ENCODE results near the gene CSTB.

The CSTB gene

DNA sequence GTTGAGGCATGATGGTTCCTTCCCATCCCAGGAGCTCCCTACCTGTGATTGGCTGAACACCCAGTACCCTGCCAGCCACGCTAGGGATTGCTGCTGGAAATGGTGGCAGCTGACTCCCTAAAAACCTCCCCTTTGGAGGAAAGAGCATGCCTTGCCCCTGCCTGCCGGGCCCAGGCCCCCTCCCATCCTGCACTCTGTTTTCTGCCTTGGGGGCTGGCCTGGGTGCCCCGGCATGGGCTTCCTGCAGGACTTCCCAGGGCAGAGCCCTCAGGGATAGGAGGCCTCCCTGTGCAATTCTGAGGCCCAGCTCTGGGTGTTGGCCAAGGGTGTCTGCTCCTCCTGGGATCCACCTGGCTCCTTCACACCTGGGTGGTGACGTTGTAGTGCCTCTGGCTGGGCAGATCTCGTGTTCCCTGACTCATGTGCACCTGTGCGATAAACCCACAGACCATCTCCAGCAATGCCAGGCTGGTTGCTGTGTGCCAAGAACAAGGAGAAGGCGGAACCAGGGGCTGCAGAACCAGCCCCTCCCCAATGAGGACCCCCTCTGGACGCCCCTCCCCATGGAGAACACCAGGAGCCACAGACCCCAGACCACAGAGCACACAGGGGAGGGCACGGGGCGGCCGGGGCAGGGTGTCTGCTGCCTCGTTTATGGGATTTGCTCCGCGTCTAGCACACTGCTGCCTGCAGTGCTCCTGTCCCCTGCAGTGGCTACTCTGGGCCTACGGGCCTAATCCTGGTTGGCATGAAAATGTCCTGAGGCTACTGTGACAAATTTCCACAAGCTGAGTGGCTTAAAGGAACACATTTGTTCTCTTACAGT lies 13.6 kb downstream of the CSTB start:
- no peaks in the 10 kb centered on the region for H3K27me3 ChIP-seq (ENCODE audit: control insufficient read depth in 3 of 3, insufficient read depth in 3 of 3, low read depth in 1 of 3, low read length in 3 of 3)
- H3K9me3 ChIP-seq (replicated peaks in 1 of 2; ENCODE audit: control insufficient read depth in 2 of 2, insufficient read depth in 1 of 2, low read depth in 1 of 2, low read length in 2 of 2), result peaks cover 4 to 5% of the 10 kb centered on the region in 2 donors
- H2AK5ac ChIP-seq (ENCODE audit: low read depth, low read length), result no peak overlapping the region
- H4K8ac ChIP-seq (ENCODE audit: low read depth, low read length), result no peak overlapping the region
- H3K18ac ChIP-seq (ENCODE audit: low read length), result no peak overlapping the region
- H3K23ac ChIP-seq (ENCODE audit: low read depth, low read length, poor library complexity), result no peak overlapping the region
- no peak overlapping the region for H2BK120ac ChIP-seq (ENCODE audit: low read depth, low read length)
- H2BK12ac ChIP-seq (ENCODE audit: low read length), result no peak overlapping the region
- H3K4me3 ChIP-seq (ENCODE audit: low read length in 2 of 2), result no peak overlapping the region
- no peaks in the 10 kb centered on the region for H3K79me1 ChIP-seq (ENCODE audit: low read depth, low read length)
- H3K4me2 ChIP-seq (ENCODE audit: insufficient read depth, low read length, poor library complexity, severe bottlenecking), result no peak overlapping the region
- no peak overlapping the region for H4K91ac ChIP-seq (ENCODE audit: low read depth, low read length, poor library complexity)
- WGBS, 2 donors (ENCODE audit: extremely low coverage in 2 of 2, insufficient read length in 2 of 2, insufficient replicate concordance in 1 of 2), result no CpG with 5 or more reads among the region's 15 CpGs
- no peak overlapping the region for H3K4ac ChIP-seq (ENCODE audit: low read length)
- H2BK5ac ChIP-seq (ENCODE audit: low read length), result no peak overlapping the region
- no peak overlapping the region for H3K9ac ChIP-seq (ENCODE audit: low read depth, low read length, poor library complexity)
- H3K4me1 ChIP-seq (ENCODE audit: control insufficient read depth in 2 of 2, insufficient read depth in 1 of 2, low read depth in 1 of 2, low read length in 2 of 2), result peaks cover 7 to 8% of the 10 kb centered on the region in 2 donors
- H3K27ac ChIP-seq (replicated peaks; ENCODE audit: low read length), result no peak overlapping the region
- no peak overlapping the region for H2BK15ac ChIP-seq (ENCODE audit: low read length)
- H3K36me3 ChIP-seq (replicated peaks in 1 of 2; ENCODE audit: control insufficient read depth in 2 of 2, insufficient read depth in 2 of 2, low read length in 2 of 2), result peaks cover 2 to 33% of the 10 kb centered on the region in 2 donors
- no peak overlapping the region for H2AFZ ChIP-seq (ENCODE audit: low read length)
- H3K14ac ChIP-seq (ENCODE audit: low read length), result no peak overlapping the region
- DNase-seq (ENCODE audit: low spot score), result no peak

GRCh38 chr21:43761886-43762285 lies 14.2 kb downstream of the CSTB start:
- WGBS, 2 donors (ENCODE audit: extremely low coverage in 2 of 2, insufficient read length in 2 of 2, insufficient replicate concordance in 1 of 2), result no CpG with 5 or more reads among the region's 18 CpGs

GRCh38 chr21:43760391-43760958 lies 15.6 kb downstream of the CSTB start:
- Histone ChIP-seq H3K9me3 (replicated peaks in 1 of 2; ENCODE audit: control insufficient read depth in 2 of 2, insufficient read depth in 1 of 2, low read depth in 1 of 2, low read length in 2 of 2) (peaks cover 2 to 5% of the 10 kb centered on the region in 2 donors), H3K14ac (ENCODE audit: low read length) (peak overlapping the region; percentile 47), H2BK5ac (ENCODE audit: low read length) (no peak overlapping the region), H2AFZ (ENCODE audit: low read length) (no peak overlapping the region), H3K9ac (ENCODE audit: low read depth, low read length, poor library complexity) (peak overlapping the region; percentile 66), H3K4me3 (ENCODE audit: low read length in 2 of 2) (no peak overlapping the region), H3K18ac (ENCODE audit: low read length) (no peak overlapping the region), H3K27ac (replicated peaks; ENCODE audit: low read length) (no peak overlapping the region), H3K4me2 (ENCODE audit: insufficient read depth, low read length, poor library complexity, severe bottlenecking) (no peak overlapping the region), H3K36me3 (replicated peaks in 1 of 2; ENCODE audit: control insufficient read depth in 2 of 2, insufficient read depth in 2 of 2, low read length in 2 of 2) (peaks cover 11 to 50% of the 10 kb centered on the region in 2 donors), H2AK5ac (ENCODE audit: low read depth, low read length) (no peak overlapping the region), H3K23ac (ENCODE audit: low read depth, low read length, poor library complexity) (no peak overlapping the region), H3K4me1 (ENCODE audit: control insufficient read depth in 2 of 2, insufficient read depth in 1 of 2, low read depth in 1 of 2, low read length in 2 of 2) (peaks cover 0 to 2% of the 10 kb centered on the region in 2 donors), H2BK120ac (ENCODE audit: low read depth, low read length) (no peak overlapping the region), H3K4ac (ENCODE audit: low read length) (no peak overlapping the region), H3K27me3 (ENCODE audit: control insufficient read depth in 3 of 3, insufficient read depth in 3 of 3, low read depth in 1 of 3, low read length in 3 of 3) (no peaks in the 10 kb centered on the region), H4K8ac (ENCODE audit: low read depth, low read length) (no peak overlapping the region), H3K79me1 (ENCODE audit: low read depth, low read length) (no peaks in the 10 kb centered on the region), H2BK12ac (ENCODE audit: low read length) (no peak overlapping the region), H2BK15ac (ENCODE audit: low read length) (no peak overlapping the region), H4K91ac (ENCODE audit: low read depth, low read length, poor library complexity) (no peak overlapping the region)
- DNase-seq (ENCODE audit: low spot score), result no peak
- no CpG with 5 or more reads among the region's 22 CpGs for WGBS, 2 donors (ENCODE audit: extremely low coverage in 2 of 2, insufficient read length in 2 of 2, insufficient replicate concordance in 1 of 2)

More at GRCh38 chr21:43761886-43762285, 14.2 kb downstream of the CSTB start:
- H3K9ac ChIP-seq (ENCODE audit: low read depth, low read length, poor library complexity), result no peak overlapping the region
- H4K8ac ChIP-seq (ENCODE audit: low read depth, low read length), result no peak overlapping the region
- peak overlapping the region; percentile 21 for H3K18ac ChIP-seq (ENCODE audit: low read length)
- no peak overlapping the region for H4K91ac ChIP-seq (ENCODE audit: low read depth, low read length, poor library complexity)
- H3K9me3 ChIP-seq (replicated peaks in 1 of 2; ENCODE audit: control insufficient read depth in 2 of 2, insufficient read depth in 1 of 2, low read depth in 1 of 2, low read length in 2 of 2), result peaks cover 2 to 5% of the 10 kb centered on the region in 2 donors
- H3K27ac ChIP-seq (replicated peaks; ENCODE audit: low read length), result no peak overlapping the region
- no peak overlapping the region for H2AFZ ChIP-seq (ENCODE audit: low read length)
- H2BK5ac ChIP-seq (ENCODE audit: low read length), result no peak overlapping the region
- H2AK5ac ChIP-seq (ENCODE audit: low read depth, low read length), result no peak overlapping the region
- no peak overlapping the region for H3K23ac ChIP-seq (ENCODE audit: low read depth, low read length, poor library complexity)
- H3K4ac ChIP-seq (ENCODE audit: low read length), result no peak overlapping the region
- no peaks in the 10 kb centered on the region for H3K79me1 ChIP-seq (ENCODE audit: low read depth, low read length)
- H2BK15ac ChIP-seq (ENCODE audit: low read length), result no peak overlapping the region
- H3K14ac ChIP-seq (ENCODE audit: low read length), result no peak overlapping the region
- no peak overlapping the region for H2BK120ac ChIP-seq (ENCODE audit: low read depth, low read length)
- H3K36me3 ChIP-seq (replicated peaks in 1 of 2; ENCODE audit: control insufficient read depth in 2 of 2, insufficient read depth in 2 of 2, low read length in 2 of 2), result peaks cover 2 to 36% of the 10 kb centered on the region in 2 donors
- H3K4me2 ChIP-seq (ENCODE audit: insufficient read depth, low read length, poor library complexity, severe bottlenecking), result no peak overlapping the region
- DNase-seq (ENCODE audit: low spot score), result no peak
- H2BK12ac ChIP-seq (ENCODE audit: low read length), result no peak overlapping the region
- no peak overlapping the region for H3K4me3 ChIP-seq (ENCODE audit: low read length in 2 of 2)
- H3K4me1 ChIP-seq (ENCODE audit: control insufficient read depth in 2 of 2, insufficient read depth in 1 of 2, low read depth in 1 of 2, low read length in 2 of 2), result peaks cover 2% of the 10 kb centered on the region in 2 donors
- H3K27me3 ChIP-seq (ENCODE audit: control insufficient read depth in 3 of 3, insufficient read depth in 3 of 3, low read depth in 1 of 3, low read length in 3 of 3), result no peaks in the 10 kb centered on the region

GRCh38 chr21:43759651-43760050 lies 16.5 kb downstream of the CSTB start:
- DNase-seq (ENCODE audit: low spot score), result no peak
- Histone ChIP-seq H3K18ac (ENCODE audit: low read length) (no peak overlapping the region), H2BK5ac (ENCODE audit: low read length) (no peak overlapping the region), H3K4me2 (ENCODE audit: insufficient read depth, low read length, poor library complexity, severe bottlenecking) (no peak overlapping the region), H3K27me3 (ENCODE audit: control insufficient read depth in 3 of 3, insufficient read depth in 3 of 3, low read depth in 1 of 3, low read length in 3 of 3) (no peaks in the 10 kb centered on the region), H2AFZ (ENCODE audit: low read length) (no peak overlapping the region), H3K9me3 (replicated peaks in 1 of 2; ENCODE audit: control insufficient read depth in 2 of 2, insufficient read depth in 1 of 2, low read depth in 1 of 2, low read length in 2 of 2) (peaks cover 2 to 5% of the 10 kb centered on the region in 2 donors), H4K8ac (ENCODE audit: low read depth, low read length) (no peak overlapping the region), H3K14ac (ENCODE audit: low read length) (no peak overlapping the region), H3K4ac (ENCODE audit: low read length) (no peak overlapping the region), H3K23ac (ENCODE audit: low read depth, low read length, poor library complexity) (no peak overlapping the region), H2BK12ac (ENCODE audit: low read length) (no peak overlapping the region), H3K79me1 (ENCODE audit: low read depth, low read length) (no peaks in the 10 kb centered on the region), H3K4me3 (ENCODE audit: low read length in 2 of 2) (no peak overlapping the region), H3K36me3 (replicated peaks in 1 of 2; ENCODE audit: control insufficient read depth in 2 of 2, insufficient read depth in 2 of 2, low read length in 2 of 2) (peaks cover 15 to 56% of the 10 kb centered on the region in 2 donors), H2BK15ac (ENCODE audit: low read length) (no peak overlapping the region), H3K9ac (ENCODE audit: low read depth, low read length, poor library complexity) (no peak overlapping the region), H2AK5ac (ENCODE audit: low read depth, low read length) (no peak overlapping the region), H4K91ac (ENCODE audit: low read depth, low read length, poor library complexity) (no peak overlapping the region), H2BK120ac (ENCODE audit: low read depth, low read length) (no peak overlapping the region), H3K27ac (replicated peaks; ENCODE audit: low read length) (no peak overlapping the region), H3K4me1 (ENCODE audit: control insufficient read depth in 2 of 2, insufficient read depth in 1 of 2, low read depth in 1 of 2, low read length in 2 of 2) (peaks cover 0 to 2% of the 10 kb centered on the region in 2 donors)
- no CpG with 5 or more reads among the region's 19 CpGs for WGBS, 2 donors (ENCODE audit: extremely low coverage in 2 of 2, insufficient read length in 2 of 2, insufficient replicate concordance in 1 of 2)
